Neural cell (in vitro differentiated cells): ENCODE data around the gene AFAP1. TPM values are rescaled to one million over a fixed set of nuclear protein-coding genes. Genes with fewer than 3 reads are reported as not detected.

ENCODE experiments used
- H2AFZ ChIP-seq: fragments of 200-600, 300-800 bp; sonication (generic), shearing (Covaris generic); 2 replicates; pipeline ENCODE4 v1.6.0; 2014; ENCODE audit warnings: low read depth, mild to moderate bottlenecking, antibody characterized with exemption, low read length, moderate library complexity
- H3F3A ChIP-seq: fragments of 200-600 bp; shearing (Covaris generic); 2 replicates; pipeline ENCODE4 v1.6.1; 2016; ENCODE audit warnings: mild to moderate bottlenecking, moderate library complexity, mixed read lengths, antibody characterized with exemption, low read length; ENCODE audit not compliant: insufficient read depth, poor library complexity, severe bottlenecking
- H3K27ac ChIP-seq: fragments of 200-600, 300-800 bp; sonication (generic), shearing (Covaris generic); 2 replicates; pipeline ENCODE4 v1.5.1; 2014; ENCODE audit warnings: mild to moderate bottlenecking, low read length, moderate library complexity
- H3K27me3 ChIP-seq: fragments of 300-800, 200-600 bp; sonication (generic), shearing (Covaris generic); 2 replicates; pipeline ENCODE4 v1.6.0; 2014; ENCODE audit warnings: mild to moderate bottlenecking, low read depth, low read length, moderate library complexity; ENCODE audit not compliant: insufficient read depth
- H3K36me3 ChIP-seq: fragments of 300-800, 200-600 bp; sonication (generic), shearing (Covaris generic); 2 replicates; pipeline ENCODE4 v1.5.1; 2014; ENCODE audit warnings: mild to moderate bottlenecking, antibody characterized with exemption, low read length, moderate library complexity; ENCODE audit not compliant: insufficient read depth
- H3K4me2 ChIP-seq: fragments of 300-800, 200-600 bp; sonication (generic), shearing (Covaris generic); 2 replicates; pipeline ENCODE4 v1.6.0; 2014; ENCODE audit warnings: mild to moderate bottlenecking, low read length
- H3K4me3 ChIP-seq: fragments of 300-800, 200-600 bp; sonication (generic), shearing (Covaris generic); 2 replicates; pipeline ENCODE4 v1.5.1; 2014; ENCODE audit warnings: mild to moderate bottlenecking, low read length, moderate library complexity
- H3K79me2 ChIP-seq: fragments of 200-600 bp; shearing (Covaris generic); replicated peaks from 2 replicates; pipeline ENCODE4 v1.6.0; 2014; ENCODE audit warnings: mild to moderate bottlenecking, low read length, moderate library complexity; ENCODE audit not compliant: insufficient read depth
- H3K9ac ChIP-seq: fragments of 300-800, 200-600 bp; sonication (generic), shearing (Covaris generic); 2 replicates; pipeline ENCODE4 v1.6.1; 2016; ENCODE audit warnings: mild to moderate bottlenecking, low read length, mixed read lengths
- H3K9me2 ChIP-seq: fragments of 200-600 bp; shearing (Covaris generic); 2 replicates; pipeline ENCODE4 v1.6.1; 2016; ENCODE audit warnings: mild to moderate bottlenecking, low read length, mixed read lengths; ENCODE audit not compliant: insufficient read depth
- H3K9me3 ChIP-seq: fragments of 200-600, 300-800 bp; sonication (generic), shearing (Covaris generic); 2 replicates; pipeline ENCODE4 v1.6.1; 2016; ENCODE audit warnings: mild to moderate bottlenecking, mixed run types, low read length, moderate library complexity, mixed read lengths
- H4K20me1 ChIP-seq: fragments of 200-600 bp; shearing (Covaris generic); 2 replicates; pipeline ENCODE4 v1.6.1; 2016; ENCODE audit warnings: mild to moderate bottlenecking, mixed run types; ENCODE audit not compliant: insufficient read depth
- EP300 ChIP-seq: fragments of 450-650 bp; conservative IDR thresholded peaks from 2 replicates; pipeline ENCODE4 v1.6.1; 2014; ENCODE audit warnings: antibody characterized with exemption, mild to moderate bottlenecking, moderate library complexity; ENCODE audit not compliant: poor library complexity, severe bottlenecking
- EZH2 ChIP-seq: fragments of 200-600, 300-800 bp; shearing (Covaris generic), sonication (generic); IDR thresholded peaks from 2 replicates; pipeline ENCODE4 v1.6.1; 2014; ENCODE audit warnings: antibody characterized with exemption, low read length, borderline replicate concordance, mild to moderate bottlenecking; ENCODE audit not compliant: insufficient read depth, poor library complexity, severe bottlenecking
- MXI1 ChIP-seq: fragments of 450-650 bp; conservative IDR thresholded peaks from 2 replicates; pipeline ENCODE4 v1.6.1; 2014; ENCODE audit warnings: antibody characterized with exemption, mild to moderate bottlenecking; ENCODE audit not compliant: poor library complexity, severe bottlenecking
- POLR2AphosphoS5 ChIP-seq: IDR thresholded peaks from 2 replicates; pipeline ENCODE4 v1.6.1; 2012
- RAD21 ChIP-seq: fragments of 450-650 bp; conservative IDR thresholded peaks from 2 replicates; pipeline ENCODE4 v1.6.1; 2014; ENCODE audit warnings: antibody characterized with exemption, mild to moderate bottlenecking, moderate library complexity
- REST ChIP-seq: IDR thresholded peaks from 2 replicates; pipeline ENCODE4 v1.6.1; 2012; ENCODE audit warnings: borderline replicate concordance
- SMC3 ChIP-seq: fragments of 450-650 bp; conservative IDR thresholded peaks from 2 replicates; pipeline ENCODE4 v1.6.1; 2014; ENCODE audit warnings: antibody characterized with exemption, mild to moderate bottlenecking, moderate library complexity; ENCODE audit not compliant: poor library complexity
- TAF1 ChIP-seq: IDR thresholded peaks from 2 replicates; pipeline ENCODE4 v1.6.1; 2012; ENCODE audit warnings: low read depth
- polyA plus RNA-seq: library from polyadenylated mRNA; depleted of rRNA; stranded (reverse); fragments of >200 nt; gene quantifications from 2 replicates; pipeline ENCODE4 v1.2.3, GENCODE V29; 2014
- TF ChIP-seq, protein P1 (sequence below): fragments of 450-650 bp; IDR thresholded peaks from 2 replicates; pipeline ENCODE4 v1.5.1; 2014; ENCODE audit warnings: antibody characterized with exemption, mild to moderate bottlenecking, moderate library complexity; ENCODE audit not compliant: poor library complexity, severe bottlenecking

Gene AFAP1
- polyA plus RNA-seq, 1 donor from 2014 or later = 38.9 TPM

DNA sequence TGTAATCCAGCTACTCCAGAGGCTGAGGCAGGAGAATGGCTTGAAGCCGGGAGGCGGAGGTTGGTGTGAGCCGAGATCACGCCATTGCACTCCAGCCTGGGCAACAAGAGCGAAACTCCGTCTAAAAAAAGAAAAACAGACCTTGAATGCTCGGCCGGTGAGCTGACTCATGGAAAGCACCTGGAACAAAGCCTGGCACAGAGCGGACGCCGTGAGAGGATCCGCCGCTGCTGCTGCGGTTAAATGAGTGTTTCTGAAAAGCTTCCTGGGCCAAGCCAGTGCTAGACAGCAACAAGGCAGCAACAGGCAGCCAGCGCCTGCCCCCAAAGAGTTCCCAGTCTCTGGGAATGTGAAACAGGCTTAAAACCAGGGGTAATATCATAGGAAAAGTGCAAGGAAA is 186.4 kb downstream of the AFAP1 start:
- no peaks in the 10 kb centered on the region for H3K79me2 ChIP-seq
- H3K9me3 ChIP-seq = no peaks in the 10 kb centered on the region
- H3K27ac ChIP-seq = no peak overlapping the region
- H3K9me2 ChIP-seq = no peaks in the 10 kb centered on the region
- TF ChIP-seq TAF1 = no peak
- TF ChIP-seq MXI1 = no peak
- TF ChIP-seq EZH2 = no peak
- no peak for TF ChIP-seq POLR2AphosphoS5
- no peak for TF ChIP-seq REST
- no peak for TF ChIP-seq RAD21
- no peak for TF ChIP-seq SMC3
- TF ChIP-seq, protein P1, sequence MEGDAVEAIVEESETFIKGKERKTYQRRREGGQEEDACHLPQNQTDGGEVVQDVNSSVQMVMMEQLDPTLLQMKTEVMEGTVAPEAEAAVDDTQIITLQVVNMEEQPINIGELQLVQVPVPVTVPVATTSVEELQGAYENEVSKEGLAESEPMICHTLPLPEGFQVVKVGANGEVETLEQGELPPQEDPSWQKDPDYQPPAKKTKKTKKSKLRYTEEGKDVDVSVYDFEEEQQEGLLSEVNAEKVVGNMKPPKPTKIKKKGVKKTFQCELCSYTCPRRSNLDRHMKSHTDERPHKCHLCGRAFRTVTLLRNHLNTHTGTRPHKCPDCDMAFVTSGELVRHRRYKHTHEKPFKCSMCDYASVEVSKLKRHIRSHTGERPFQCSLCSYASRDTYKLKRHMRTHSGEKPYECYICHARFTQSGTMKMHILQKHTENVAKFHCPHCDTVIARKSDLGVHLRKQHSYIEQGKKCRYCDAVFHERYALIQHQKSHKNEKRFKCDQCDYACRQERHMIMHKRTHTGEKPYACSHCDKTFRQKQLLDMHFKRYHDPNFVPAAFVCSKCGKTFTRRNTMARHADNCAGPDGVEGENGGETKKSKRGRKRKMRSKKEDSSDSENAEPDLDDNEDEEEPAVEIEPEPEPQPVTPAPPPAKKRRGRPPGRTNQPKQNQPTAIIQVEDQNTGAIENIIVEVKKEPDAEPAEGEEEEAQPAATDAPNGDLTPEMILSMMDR = no peak
- no peaks in the 10 kb centered on the region for H4K20me1 ChIP-seq
- H2AFZ ChIP-seq = no peak overlapping the region
- no peak overlapping the region for H3K4me3 ChIP-seq
- H3K36me3 ChIP-seq = no peaks in the 10 kb centered on the region
- H3F3A ChIP-seq = no peaks in the 10 kb centered on the region
- H3K4me2 ChIP-seq = no peak overlapping the region
- H3K27me3 ChIP-seq = no peaks in the 10 kb centered on the region
- H3K9ac ChIP-seq = no peak overlapping the region

GRCh38 chr4:7752649-7753048 is 187.0 kb downstream of the AFAP1 start:
- no peak overlapping the region for H3K4me2 ChIP-seq
- no peaks in the 10 kb centered on the region for H3K36me3 ChIP-seq
- H4K20me1 ChIP-seq = no peaks in the 10 kb centered on the region
- H3K27ac ChIP-seq = no peak overlapping the region
- no peak overlapping the region for H2AFZ ChIP-seq
- H3K9me3 ChIP-seq = no peaks in the 10 kb centered on the region
- no peaks in the 10 kb centered on the region for H3F3A ChIP-seq
- H3K27me3 ChIP-seq = no peaks in the 10 kb centered on the region
- H3K79me2 ChIP-seq = no peaks in the 10 kb centered on the region
- H3K9me2 ChIP-seq = no peaks in the 10 kb centered on the region
- H3K9ac ChIP-seq = no peak overlapping the region
- no peak overlapping the region for H3K4me3 ChIP-seq
- TF ChIP-seq EZH2 (no peak), EP300 (no peak), SMC3 (no peak), RAD21 (no peak), TAF1 (no peak), MXI1 (no peak), POLR2AphosphoS5 (no peak), REST (no peak)
- TF ChIP-seq, protein P1 = no peak
